C4-2B (cell line): ENCODE results near the gene PSMB8.

Experiments
- CTCF ChIP-seq: fragments of 450-650 bp; conservative IDR thresholded peaks from 2 replicates; pipeline ENCODE4 v1.5.1; 2017; ENCODE audit warnings: mild to moderate bottlenecking
- ZFX ChIP-seq: fragments of 450-650 bp; IDR thresholded peaks from 2 replicates; pipeline ENCODE4 v1.6.1; 2017

DNA sequence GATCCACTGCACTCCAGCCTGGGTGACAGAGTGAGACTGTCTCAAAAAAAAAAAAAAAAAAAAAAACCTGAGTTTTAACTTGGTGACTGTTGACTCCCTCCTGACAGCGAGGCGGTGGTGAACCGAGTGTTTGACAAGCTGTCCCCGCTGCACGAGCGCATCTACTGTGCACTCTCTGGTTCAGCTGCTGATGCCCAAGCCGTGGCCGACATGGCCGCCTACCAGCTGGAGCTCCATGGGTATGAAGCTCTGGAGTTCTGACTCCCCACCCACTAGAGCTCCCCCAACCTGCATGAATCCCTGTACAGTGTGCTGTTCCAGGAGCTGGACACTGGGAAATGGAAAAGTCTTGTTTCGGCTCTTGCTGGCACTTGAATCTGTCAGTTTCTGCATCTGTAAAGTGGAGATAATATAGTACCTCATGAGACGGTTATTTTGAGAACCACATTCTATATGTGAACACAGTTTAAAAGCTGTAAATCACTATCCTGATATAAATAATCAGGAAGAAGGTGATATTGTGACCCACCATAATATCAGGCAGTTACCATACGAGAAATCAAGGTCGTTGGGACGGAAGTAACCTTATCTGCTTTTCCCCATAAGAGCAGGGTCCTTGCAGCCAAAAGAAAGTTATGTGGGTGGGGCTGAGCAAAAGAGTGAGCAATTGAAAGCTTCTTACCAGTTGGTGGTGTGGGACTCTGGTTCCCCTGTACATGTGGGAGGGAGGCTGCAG is 13.5 kb upstream of the PSMB8 start:
- no peak for TF ChIP-seq CTCF
- TF ChIP-seq ZFX, result no peak
